Measurements from ENCODE around the gene PRDX5.

- TF ChIP-seq CTCF (IDR thresholded peaks at IDR 0.05) (peak; percentile 44 to 84 (median 75)), POLR2A (IDR thresholded peaks at IDR 0.05) (no peak), POLR2AphosphoS5 (IDR thresholded peaks at IDR 0.05) (peak; percentile 51 to 67)
Measured at GRCh38 chr11:64331569-64332371, 13.8 kb downstream of the PRDX5 start.

All from upper lobe of left lung (tissue), 4 donors.